Peyer's patch (tissue), 4 donors: ENCODE results near the gene NFASC.

ENCODE experiments used
- CTCF ChIP-seq, 6 experiments: fragments of 450-650 bp in 4 of 6; fragments of 200-600 bp in 2 of 6; sonication (generic) in 1 of 6; IDR thresholded peaks; one replicate each; pipeline ENCODE4 v1.5.1; 2017 to 2019; ENCODE audit warnings: antibody characterized with exemption in 6 of 6, mild to moderate bottlenecking in 3 of 6, moderate library complexity in 1 of 6
- POLR2A ChIP-seq, 2 donors: fragments of 450-650 bp; IDR thresholded peaks; one replicate each; pipeline ENCODE4 v1.5.1; 2017; ENCODE audit warnings: antibody characterized with exemption in 2 of 2, mild to moderate bottlenecking in 2 of 2, moderate library complexity in 2 of 2

- TF ChIP-seq CTCF (IDR thresholded peaks at IDR 0.05) (no peak), POLR2A (IDR thresholded peaks at IDR 0.05) (no peak)
Measured at GRCh38 chr1:204996981-204997380, 126.3 kb downstream of the NFASC start.
